HEK293T (cell line): Measurements from ENCODE around the gene NEO1.

Experiments used
- CTCF ChIA-PET: fragments of 350-600 bp; formaldehyde crosslinking; extraction: SDS; loops from one replicate; lab custom pipeline; 2021; ENCODE audit warnings: antibody characterized with exemption, inconsistent platforms; lab: Yijun Ruan, JAX
- POLR2A ChIA-PET: fragments of 350-600 bp; formaldehyde crosslinking; extraction: SDS; loops from one replicate; lab custom pipeline; 2020; ENCODE audit warnings: antibody characterized with exemption, inconsistent platforms; lab: Yijun Ruan, JAX
- DNase-seq: peaks from one replicate; pipeline ENCODE4 v3.0.0; 2012; ENCODE audit warnings: mixed read lengths; ENCODE audit errors: extremely low spot score
- ARNT ChIP-seq: fragments of 450-650 bp; IDR thresholded peaks from 2 replicates; pipeline ENCODE4 v1.6.1; 2017; ENCODE audit warnings: mild to moderate bottlenecking
- BHLHE40 ChIP-seq: fragments of 450-650 bp; IDR thresholded peaks from 2 replicates; pipeline ENCODE4 v1.6.1; 2016; ENCODE audit warnings: mild to moderate bottlenecking, moderate library complexity, borderline replicate concordance
- CTBP1 ChIP-seq: fragments of 450-650 bp; IDR thresholded peaks from 2 replicates; pipeline ENCODE4 v1.6.1; 2016; ENCODE audit warnings: borderline replicate concordance
- ELF4 ChIP-seq: fragments of 450-650 bp; IDR thresholded peaks from 2 replicates; pipeline ENCODE4 v1.6.1; 2017; ENCODE audit warnings: antibody characterized with exemption
- FOXA1 ChIP-seq: fragments of 450-650 bp; IDR thresholded peaks from 2 replicates; pipeline ENCODE4 v1.6.1; 2016; ENCODE audit warnings: mild to moderate bottlenecking
- FOXK2 ChIP-seq: fragments of 450-650 bp; IDR thresholded peaks from 2 replicates; pipeline ENCODE4 v1.6.1; 2016; ENCODE audit warnings: mild to moderate bottlenecking
- FOXM1 ChIP-seq: fragments of 450-650 bp; IDR thresholded peaks from 2 replicates; pipeline ENCODE4 v1.6.1; 2017; ENCODE audit warnings: mild to moderate bottlenecking, borderline replicate concordance
- HDGF ChIP-seq: fragments of 450-650 bp; IDR thresholded peaks from 2 replicates; pipeline ENCODE4 v1.6.1; 2017; ENCODE audit warnings: antibody characterized with exemption, borderline replicate concordance
- L3MBTL2 ChIP-seq: fragments of 450-650 bp; conservative IDR thresholded peaks from 2 replicates; pipeline ENCODE4 v1.6.1; 2016; ENCODE audit warnings: mild to moderate bottlenecking
- LEF1 ChIP-seq: fragments of 450-650 bp; IDR thresholded peaks from 2 replicates; pipeline ENCODE4 v1.6.1; 2017; ENCODE audit warnings: mild to moderate bottlenecking, borderline replicate concordance
- NFRKB ChIP-seq: fragments of 450-650 bp; IDR thresholded peaks from 2 replicates; pipeline ENCODE4 v1.6.1; 2016; ENCODE audit warnings: mild to moderate bottlenecking, moderate library complexity
- PKNOX1 ChIP-seq: fragments of 450-650 bp; IDR thresholded peaks from 2 replicates; pipeline ENCODE4 v1.6.1; 2016
- SP1 ChIP-seq: fragments of 450-650 bp; IDR thresholded peaks from 2 replicates; pipeline ENCODE4 v1.6.1; 2017
- SUZ12 ChIP-seq: fragments of 450-650 bp; IDR thresholded peaks from 2 replicates; pipeline ENCODE4 v1.6.1; 2016; ENCODE audit warnings: mild to moderate bottlenecking
- TARDBP ChIP-seq: fragments of 450-650 bp; IDR thresholded peaks from 2 replicates; pipeline ENCODE4 v1.6.1; 2016
- ZNF384 ChIP-seq: fragments of 450-650 bp; IDR thresholded peaks from 2 replicates; pipeline ENCODE4 v1.6.1; 2016

NEO1 gene

DNA sequence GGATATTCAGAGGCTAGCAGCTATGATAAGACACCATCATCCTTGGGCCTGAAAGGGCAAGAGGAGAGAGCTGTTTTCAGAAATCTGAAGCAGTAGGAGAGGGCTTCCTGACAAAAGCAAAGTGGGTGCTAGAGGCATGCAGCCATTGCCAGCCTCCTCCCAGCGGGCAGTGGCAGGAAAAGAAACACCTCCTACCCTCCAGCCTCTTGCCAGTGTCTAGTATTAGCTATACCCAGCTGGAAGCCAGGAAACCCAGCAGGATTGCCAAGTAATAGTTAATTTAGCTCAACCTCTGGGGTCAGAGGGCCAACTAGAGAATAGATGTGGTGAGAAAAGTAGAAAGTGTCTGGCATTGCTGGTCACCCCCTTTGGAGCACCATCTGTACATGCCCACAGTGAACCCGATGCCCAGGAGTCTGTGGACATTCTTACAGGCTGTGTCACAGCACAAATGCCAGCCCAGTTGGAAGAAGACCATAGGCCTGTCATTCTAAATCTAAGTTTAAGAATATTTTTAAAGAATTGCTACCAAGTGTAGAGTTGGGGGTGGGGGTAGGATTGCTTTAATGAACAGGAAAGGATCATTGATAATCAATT is 231.2 kb downstream of the NEO1 start:
- DNase-seq = no peak
- TF ChIP-seq NFRKB = no peak
- TF ChIP-seq ELF4 = no peak
- TF ChIP-seq TARDBP = no peak
- TF ChIP-seq HDGF = no peak
- no peak for TF ChIP-seq L3MBTL2
- TF ChIP-seq FOXA1 = no peak
- no peak for TF ChIP-seq SP1
- TF ChIP-seq LEF1 = no peak
- TF ChIP-seq FOXK2 = no peak
- TF ChIP-seq PKNOX1 = no peak
- no peak for TF ChIP-seq CTBP1
- TF ChIP-seq BHLHE40 = no peak
- no peak for TF ChIP-seq ZNF384
- no peak for TF ChIP-seq FOXM1
- no peak for TF ChIP-seq SUZ12
- no peak for TF ChIP-seq ARNT
- CTCF ChIA-PET = no interaction called here
- POLR2A ChIA-PET = interaction anchor here (1.1 kb wide), 1 partner anchor 47 kb away, joined by 3 read pairs; no protein-coding TSS in a partner anchor

DNA sequence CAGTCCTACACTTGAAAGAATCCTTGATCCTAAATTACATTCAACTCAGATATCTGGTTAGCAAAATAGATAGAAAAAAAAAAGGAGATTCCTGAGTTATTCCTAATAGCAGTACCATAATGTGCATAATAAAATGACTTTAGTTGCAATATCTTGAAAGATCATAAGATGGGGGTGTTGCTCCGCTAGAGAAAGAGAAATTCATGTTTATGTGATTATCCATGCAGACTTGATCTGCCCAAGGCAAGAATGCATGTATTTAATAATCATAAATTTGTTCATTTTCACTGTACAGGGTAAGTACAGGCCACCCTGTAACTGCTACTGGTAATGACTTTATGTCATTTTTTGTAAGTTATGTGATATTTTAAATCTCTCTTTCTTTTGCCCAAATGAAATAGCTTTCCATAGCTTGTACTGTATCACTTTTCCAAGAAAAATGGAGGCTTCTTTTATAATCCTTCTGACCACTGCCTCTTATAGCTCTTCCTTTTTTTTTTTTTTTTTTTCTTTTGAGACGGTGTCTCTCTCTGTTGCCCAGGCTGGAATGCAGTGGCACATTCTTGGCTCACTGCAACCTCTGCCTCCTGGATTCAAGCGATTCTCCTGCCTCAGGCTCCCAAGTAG is 231.9 kb downstream of the NEO1 start:
- CTCF ChIA-PET = interaction anchor here (0.6 kb wide), 1 partner anchor 520 kb away, joined by 4 read pairs; no protein-coding TSS in a partner anchor
- POLR2A ChIA-PET = no interaction called here
- DNase-seq = no peak
- TF ChIP-seq BHLHE40 (no peak), FOXM1 (no peak), LEF1 (no peak), FOXA1 (no peak), NFRKB (no peak), SP1 (no peak), CTBP1 (no peak), ARNT (no peak), FOXK2 (no peak), SUZ12 (no peak), ELF4 (no peak), HDGF (no peak), PKNOX1 (no peak), L3MBTL2 (no peak)

GRCh38 chr15:73286311-73286710 is 234.0 kb downstream of the NEO1 start:
- POLR2A ChIA-PET = no interaction called here
- no peak for DNase-seq
- CTCF ChIA-PET = no interaction called here
- TF ChIP-seq FOXM1 = no peak
- TF ChIP-seq BHLHE40 = no peak
- TF ChIP-seq NFRKB = no peak
- TF ChIP-seq FOXK2 = no peak
- no peak for TF ChIP-seq L3MBTL2

DNA sequence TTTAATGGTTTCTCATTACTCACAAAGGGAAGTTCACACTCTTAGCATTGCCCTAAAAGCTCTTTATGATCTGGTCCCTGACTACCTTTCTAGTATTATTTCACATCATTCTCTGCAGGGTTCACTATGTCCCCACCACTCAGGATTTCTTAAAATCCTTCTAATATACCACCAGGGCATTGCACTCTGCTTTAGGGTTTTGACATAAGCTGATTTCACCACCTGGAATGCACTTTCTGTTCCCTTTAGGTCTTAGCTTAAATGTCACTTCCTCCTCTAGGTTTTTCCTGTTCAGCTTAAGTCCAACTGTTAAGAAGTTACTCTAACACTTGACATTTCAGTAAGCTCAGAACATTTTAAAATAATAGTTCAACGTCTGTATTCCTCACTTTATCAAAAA is 234.8 kb downstream of the NEO1 start:
- TF ChIP-seq ZNF384 (no peak), PKNOX1 (no peak), ARNT (no peak)
- ChIA-PET CTCF (no interaction called here), POLR2A (no interaction called here)
- no peak for DNase-seq

GRCh38 chr15:73291441-73291840 is 239.2 kb downstream of the NEO1 start:
- POLR2A ChIA-PET = no interaction called here
- no peak for TF ChIP-seq PKNOX1
- TF ChIP-seq FOXK2 = no peak
- no peak for TF ChIP-seq ZNF384
- no peak for TF ChIP-seq CTBP1
- CTCF ChIA-PET = no interaction called here
- no peak for DNase-seq

DNA sequence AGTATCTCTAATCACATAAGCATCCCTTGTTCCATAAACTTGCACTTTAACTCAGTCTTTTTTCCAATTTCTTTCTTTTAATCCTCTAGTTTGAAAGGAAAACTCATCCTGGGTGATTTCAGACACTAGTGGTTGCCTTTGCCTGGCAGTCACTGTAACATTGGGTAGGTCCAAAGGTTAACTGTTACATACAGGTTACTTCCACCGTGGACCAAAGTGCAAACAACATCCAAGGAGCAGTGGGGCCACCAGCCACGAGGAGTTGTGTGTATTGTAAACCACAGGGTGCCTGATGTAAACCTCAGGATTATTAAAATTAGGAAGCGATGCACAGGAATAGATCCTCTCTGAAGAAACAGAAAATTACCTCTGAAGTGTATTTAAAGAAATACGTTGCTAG is 241.5 kb downstream of the NEO1 start:
- no peak for DNase-seq
- CTCF ChIA-PET = no interaction called here
- POLR2A ChIA-PET = no interaction called here
- TF ChIP-seq PKNOX1 (no peak), FOXA1 (no peak), ELF4 (no peak), ZNF384 (no peak), CTBP1 (no peak), BHLHE40 (no peak), SUZ12 (no peak), L3MBTL2 (no peak), FOXM1 (no peak), NFRKB (no peak)
